G401 (cell line): ENCODE measurements around the gene VPS33B. TPM values are rescaled to one million over a fixed set of nuclear protein-coding genes. Genes with fewer than 3 reads are reported as not detected.
A peak's percentile ranks its signal among the peaks of the same experiment; 100 is the strongest.

ENCODE experiments used
- DNase-seq: peaks from one replicate; pipeline ENCODE4 v3.0.0-alpha.2; 2015; ENCODE audit warnings: low spot score
- in situ Hi-C: cut with HindIII; loops from 2 replicates; pipeline ENCODE4 v1.10.0; 2016; ENCODE audit warnings: low sequenced_read_pairs, mixed read lengths
- total RNA-seq: library from RNA; depleted of rRNA; stranded (reverse); fragments of >200 nt; shearing (Covaris generic); gene quantifications from 2 replicates; pipeline ENCODE4 v1.2.3, GENCODE V29; 2014

Gene VPS33B
- total RNA-seq, 1 experiment from 2014 or later, result 12.8 TPM

DNA sequence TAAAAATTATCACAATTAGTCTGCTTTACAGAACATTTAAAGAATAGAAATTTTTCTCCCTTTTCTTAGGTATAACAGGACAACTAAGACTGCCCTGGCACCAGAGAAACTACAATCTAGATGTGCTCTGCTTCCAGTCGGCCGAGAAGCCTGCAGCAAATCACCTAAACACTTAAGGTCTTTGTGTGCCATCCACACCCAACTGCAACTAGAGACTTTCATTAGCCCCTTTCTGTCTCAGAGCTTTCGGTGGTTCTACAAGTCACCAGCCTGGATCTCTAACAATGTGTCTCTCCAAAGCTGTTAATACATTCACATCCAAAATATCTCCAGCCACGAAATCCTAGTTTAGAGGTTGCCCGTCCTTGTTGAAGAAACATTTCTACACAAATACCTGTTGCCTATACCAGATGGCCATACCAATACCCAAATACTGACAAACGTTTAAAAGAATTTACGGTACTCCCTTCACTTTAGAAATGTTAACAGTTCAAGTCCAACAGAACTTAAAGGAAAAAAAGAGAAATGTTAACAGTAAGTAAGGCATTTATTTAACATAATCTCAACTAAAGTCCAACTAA, 34.7 kb downstream of the VPS33B start:
- DNase-seq, result no peak
- in situ Hi-C loops, result no loop called here

- in situ Hi-C loops, result no loop called here
These were observed 35.4 kb downstream of the VPS33B start for GRCh38 chr15:90986790-90987507.

DNA sequence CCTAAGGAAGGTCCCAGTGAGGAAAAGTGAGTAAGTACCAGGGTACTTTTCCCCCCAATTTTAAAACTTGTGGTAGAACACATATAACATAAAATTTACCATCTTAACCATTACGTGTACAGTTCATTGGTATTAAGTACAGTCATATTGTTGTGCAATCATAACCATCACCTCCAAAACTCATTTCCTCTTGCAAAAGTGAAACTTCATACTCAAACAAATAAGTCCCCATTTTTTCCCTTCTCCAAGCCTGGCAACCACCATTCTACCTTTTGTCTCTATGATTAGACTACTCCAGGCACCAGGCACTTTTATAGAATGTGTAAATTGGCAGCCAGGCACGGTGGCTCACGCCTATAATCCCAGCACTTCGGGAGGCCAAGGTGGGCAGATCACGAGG, 40.3 kb downstream of the VPS33B start:
- DNase-seq, result no peak
- in situ Hi-C loops, result no loop called here

More at GRCh38 chr15:90986790-90987507, 35.4 kb downstream of the VPS33B start:
- no peak for DNase-seq

DNA sequence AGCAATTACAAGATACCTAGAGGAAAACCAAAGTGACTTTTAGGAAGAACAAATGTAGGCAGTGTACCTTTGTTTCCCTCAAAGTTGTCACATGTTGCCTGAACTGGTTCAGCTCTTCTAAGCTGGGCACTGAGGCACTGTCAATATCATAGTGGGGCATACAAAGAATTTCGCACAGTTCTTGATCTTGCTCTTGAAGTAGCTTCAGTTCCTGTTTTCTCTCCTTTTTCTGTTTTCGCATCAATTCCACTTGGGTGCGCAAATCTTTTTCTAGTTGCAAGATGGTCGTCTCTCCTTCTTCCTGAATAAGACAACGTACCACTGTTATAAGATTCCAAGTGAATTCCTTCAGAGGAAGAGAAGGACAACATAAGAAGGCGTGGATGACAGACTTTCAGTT, 40.7 kb downstream of the VPS33B start:
- DNase-seq, result no peak
- in situ Hi-C loops, result no loop called here

GRCh38 chr15:90979582-90979981, 42.8 kb downstream of the VPS33B start:
- no peak for DNase-seq
- in situ Hi-C loops, result no loop called here

GRCh38 chr15:90974216-90974615, 48.2 kb downstream of the VPS33B start:
- in situ Hi-C loops, result no loop called here
- DNase-seq, result no peak

DNA sequence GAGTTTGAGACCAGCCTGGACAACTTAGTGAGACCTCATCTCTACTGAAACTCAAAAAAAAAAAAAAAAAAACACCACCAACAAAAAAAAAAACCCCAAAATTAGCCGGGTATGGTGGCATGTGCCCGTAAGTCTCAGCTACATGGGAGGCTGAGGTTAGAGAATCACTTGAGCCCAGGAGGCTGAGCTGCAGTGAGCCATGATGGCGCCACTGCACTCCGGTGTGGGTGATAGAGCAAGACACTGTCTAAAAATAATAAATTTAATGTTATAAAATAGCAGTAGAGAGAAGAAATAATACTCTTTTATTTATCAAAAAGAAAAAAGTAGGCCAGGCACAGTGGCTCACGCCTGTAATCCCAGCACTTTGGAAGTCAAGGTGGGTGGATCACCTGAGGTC, 50.3 kb downstream of the VPS33B start:
- in situ Hi-C loops, result no loop called here

GRCh38 chr15:90970274-90970673, 52.1 kb downstream of the VPS33B start:
- in situ Hi-C loops, result no loop called here
- no peak for DNase-seq

More for the DNA sequence above, 50.3 kb downstream of the VPS33B start:
- no peak for DNase-seq

- no peak for DNase-seq
- in situ Hi-C loops, result no loop called here
These were observed 54.0 kb downstream of the VPS33B start for GRCh38 chr15:90968434-90968833.

DNA sequence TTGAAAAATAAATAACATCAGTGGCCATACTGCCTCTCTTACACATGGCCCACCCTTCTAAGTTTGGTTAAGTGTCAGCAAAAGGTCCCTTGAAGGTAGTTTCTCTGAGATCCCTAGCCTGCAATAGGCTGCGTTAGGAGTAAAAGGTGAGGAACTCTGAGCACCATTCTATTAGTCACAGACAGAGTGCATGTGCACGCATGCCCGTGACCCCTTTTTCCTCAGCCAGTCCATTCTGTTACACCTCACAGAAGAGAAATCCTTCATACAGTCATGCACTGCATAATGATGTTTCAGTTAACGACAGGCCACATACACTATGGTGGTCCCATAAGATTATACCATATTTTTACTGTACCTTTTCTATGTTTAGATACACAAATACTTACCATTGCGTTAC, 55.2 kb downstream of the VPS33B start:
- in situ Hi-C loops, result no loop called here
- DNase-seq, result no peak

DNA sequence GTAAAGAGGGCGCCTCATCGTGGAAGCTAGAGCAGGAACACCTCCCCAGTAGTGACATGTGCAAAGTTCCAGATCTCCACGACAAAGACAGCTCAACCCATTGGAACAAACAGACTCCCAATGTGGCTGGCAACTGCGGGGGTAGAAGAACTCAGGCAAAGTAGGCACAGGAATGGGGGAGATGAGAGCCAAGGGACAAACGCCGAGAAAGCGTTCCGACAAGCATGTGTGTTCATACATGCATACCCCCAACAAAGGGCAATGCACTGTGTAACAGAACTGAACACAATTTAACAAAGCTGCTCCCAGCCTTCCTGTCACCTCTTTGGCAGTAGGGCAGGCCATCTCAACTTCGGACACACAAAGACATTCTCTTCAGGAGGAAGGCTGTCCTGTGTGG, 56.1 kb downstream of the VPS33B start:
- in situ Hi-C loops, result no loop called here
- no peak for DNase-seq

GRCh38 chr15:90962021-90962420, 60.4 kb downstream of the VPS33B start:
- no peak for DNase-seq
- in situ Hi-C loops, result no loop called here

DNA sequence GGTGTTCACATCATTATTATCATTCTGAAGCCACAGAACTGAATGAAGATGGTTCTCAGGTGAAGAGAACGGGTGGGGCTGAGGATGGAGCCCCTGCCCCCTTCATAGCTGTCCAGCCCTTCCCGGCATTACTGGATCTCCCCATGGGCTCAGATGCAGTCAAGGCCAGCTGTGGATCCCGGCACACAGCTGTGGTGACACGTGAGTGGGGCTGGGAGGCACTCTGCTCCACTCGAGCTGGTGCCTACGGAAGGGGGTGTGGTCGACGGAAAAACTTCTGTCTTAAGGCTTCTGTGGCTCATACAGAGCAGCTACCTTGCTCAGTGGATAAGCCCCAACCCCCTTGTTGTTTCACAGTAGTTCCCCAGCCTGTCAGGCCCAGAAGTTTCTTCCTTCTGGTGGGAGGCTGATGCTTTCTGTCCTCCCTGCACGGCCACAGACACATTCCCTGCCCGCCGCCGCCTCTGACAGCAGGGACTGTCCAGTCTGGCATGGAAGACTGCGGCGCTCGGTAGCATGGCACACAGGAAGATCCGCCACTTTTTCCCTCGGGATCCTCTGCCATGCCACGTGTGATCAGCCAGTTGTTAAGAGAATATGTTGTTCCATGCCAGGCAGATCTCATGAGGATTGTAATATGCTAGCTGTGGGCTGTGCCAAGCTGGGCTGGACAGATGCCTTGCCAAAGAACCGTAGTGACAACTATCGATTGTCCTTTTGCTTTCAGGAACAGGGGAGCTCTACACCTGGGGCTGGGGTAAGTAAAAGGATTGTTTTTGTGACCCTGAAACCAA, 61.9 kb downstream of the VPS33B start:
- DNase-seq, result no peak
- in situ Hi-C loops, result no loop called here

DNA sequence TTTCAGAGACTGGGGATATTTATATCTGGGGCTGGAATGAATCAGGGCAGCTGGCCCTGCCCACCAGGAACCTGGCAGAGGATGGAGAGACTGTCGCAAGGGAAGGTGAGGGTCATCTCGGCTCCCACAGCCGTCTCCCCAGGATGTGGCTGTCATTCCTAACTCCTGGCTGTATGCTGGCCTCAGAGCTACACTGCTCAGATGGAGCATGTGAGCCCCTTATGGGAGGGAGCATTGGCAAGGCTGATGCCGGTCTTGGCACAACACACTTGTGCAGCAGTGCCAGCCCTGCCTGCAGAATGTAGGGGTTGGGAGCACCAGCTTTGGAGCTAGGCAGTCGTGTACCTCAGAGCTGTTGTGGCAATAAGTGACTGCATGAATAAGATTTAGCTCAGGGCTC, 62.5 kb downstream of the VPS33B start:
- in situ Hi-C loops, result no loop called here
- DNase-seq, result peak; percentile 93

- in situ Hi-C loops, result no loop called here
- DNase-seq, result no peak
These were observed 63.3 kb downstream of the VPS33B start for GRCh38 chr15:90959028-90959595.

- peak; percentile 61 for DNase-seq
- in situ Hi-C loops, result no loop called here
These were observed 64.6 kb downstream of the VPS33B start for GRCh38 chr15:90957791-90958190.

GRCh38 chr15:90957031-90957790, 65.2 kb downstream of the VPS33B start:
- in situ Hi-C loops, result no loop called here
- DNase-seq, result peak; percentile 55

DNA sequence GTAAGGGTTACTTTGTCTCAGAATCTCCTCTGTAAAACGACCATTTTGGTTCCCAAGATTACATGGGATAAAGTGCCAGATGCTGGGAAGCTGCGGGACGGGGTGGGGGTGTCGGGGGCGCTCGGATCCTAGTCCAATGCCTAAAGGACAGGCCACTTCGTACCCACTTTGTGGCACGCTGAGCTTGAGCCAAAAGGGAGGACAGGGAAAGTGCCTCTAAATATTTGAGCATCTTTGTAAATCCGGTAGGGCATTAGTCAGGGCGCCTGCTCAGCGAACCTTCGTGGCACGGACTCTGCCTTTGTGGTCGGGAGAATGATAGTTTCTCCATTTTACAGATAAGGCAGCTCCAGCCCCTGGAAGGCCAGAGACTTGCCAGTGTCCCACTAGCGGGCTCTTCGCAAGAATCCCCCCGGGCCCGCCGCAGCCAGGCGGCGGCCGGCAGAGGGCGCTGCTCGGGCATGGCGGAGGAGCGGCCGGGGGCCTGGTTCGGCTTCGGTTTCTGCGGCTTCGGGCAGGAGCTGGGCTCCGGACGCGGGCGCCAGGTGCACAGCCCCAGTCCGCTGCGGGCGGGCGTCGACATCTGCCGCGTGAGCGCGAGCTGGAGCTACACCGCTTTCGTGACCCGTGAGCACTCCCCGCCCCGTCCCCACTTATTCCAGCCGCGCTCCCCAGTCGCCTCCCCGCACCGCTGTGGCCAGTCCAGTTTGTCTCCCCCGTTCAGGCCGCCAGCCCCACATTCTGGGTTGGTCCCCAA, 65.9 kb downstream of the VPS33B start:
- peak; percentile 79 for DNase-seq
- in situ Hi-C loops, result no loop called here
